Islet precursor cell (in vitro differentiated cells): Measurements from ENCODE around the gene IKZF3.

Experiments used
- DNase-seq: peaks from one replicate; pipeline ENCODE4 v3.0.0-alpha.2; 2018

Gene IKZF3

DNA sequence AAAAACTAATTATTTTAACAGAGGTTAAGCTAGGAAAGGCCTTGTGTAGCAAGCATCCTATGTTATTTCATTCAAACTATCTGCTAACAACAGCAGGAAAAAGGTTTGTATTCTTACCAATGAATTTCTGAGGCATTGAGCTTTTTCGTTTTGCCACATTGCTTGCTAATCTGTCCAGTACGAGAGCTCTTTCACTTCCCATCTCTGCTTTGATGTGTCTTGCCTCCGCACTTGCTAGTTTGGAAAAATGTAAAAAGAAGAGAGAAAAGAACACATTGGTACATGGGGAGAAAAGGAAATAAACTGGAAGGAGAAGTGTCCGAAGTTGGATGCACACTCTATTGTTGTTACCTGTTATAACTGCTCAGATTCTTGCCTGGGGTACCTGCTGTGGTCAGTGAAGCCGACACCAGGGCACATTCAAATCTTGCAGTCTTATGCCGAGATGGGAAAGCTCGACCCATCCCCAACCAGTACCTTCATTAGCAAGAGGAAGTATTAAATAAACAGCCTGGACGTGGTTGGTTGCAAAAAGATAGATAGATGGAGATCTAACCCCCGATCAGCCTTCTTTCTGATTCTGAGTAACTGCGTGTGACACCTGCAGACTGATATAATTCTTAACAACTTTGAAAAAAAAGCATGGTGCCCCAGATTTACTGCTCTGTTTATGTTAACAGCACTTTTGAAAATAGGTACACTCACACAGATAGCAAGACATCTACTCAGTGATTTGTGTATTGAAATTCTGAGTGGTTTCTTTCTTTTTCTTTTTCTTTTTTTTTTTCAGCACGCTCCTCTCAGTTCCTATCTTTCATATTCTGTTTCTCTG is 86.4 kb downstream of the IKZF3 start:
- DNase-seq, result no peak

GRCh38 chr17:39776252-39776651 is 87.9 kb downstream of the IKZF3 start:
- DNase-seq, result no peak

DNA sequence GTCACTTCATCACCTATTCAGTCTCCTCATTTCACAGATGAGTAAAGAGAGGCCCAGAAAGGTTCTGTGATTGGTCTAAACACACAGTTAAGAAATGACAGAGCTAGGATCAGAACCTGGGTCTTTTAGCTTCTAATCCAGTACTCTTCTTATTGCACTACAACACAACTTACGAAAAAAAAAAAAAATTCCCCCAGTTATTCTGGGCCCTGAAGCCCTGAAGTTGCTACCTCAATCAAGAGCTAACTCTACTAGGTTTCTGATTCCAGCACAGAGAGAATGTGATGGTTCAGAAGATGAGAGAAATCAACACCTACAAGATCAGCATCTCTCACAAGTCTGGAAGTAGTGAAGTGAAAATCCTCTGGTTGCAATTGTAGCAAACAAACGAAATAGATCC is 89.1 kb downstream of the IKZF3 start:
- DNase-seq, result no peak

GRCh38 chr17:39774047-39774446 is 90.1 kb downstream of the IKZF3 start:
- DNase-seq, result peak; percentile 81

- no peak for DNase-seq
Observed at GRCh38 chr17:39772987-39773934, 90.9 kb downstream of the IKZF3 start.

DNA sequence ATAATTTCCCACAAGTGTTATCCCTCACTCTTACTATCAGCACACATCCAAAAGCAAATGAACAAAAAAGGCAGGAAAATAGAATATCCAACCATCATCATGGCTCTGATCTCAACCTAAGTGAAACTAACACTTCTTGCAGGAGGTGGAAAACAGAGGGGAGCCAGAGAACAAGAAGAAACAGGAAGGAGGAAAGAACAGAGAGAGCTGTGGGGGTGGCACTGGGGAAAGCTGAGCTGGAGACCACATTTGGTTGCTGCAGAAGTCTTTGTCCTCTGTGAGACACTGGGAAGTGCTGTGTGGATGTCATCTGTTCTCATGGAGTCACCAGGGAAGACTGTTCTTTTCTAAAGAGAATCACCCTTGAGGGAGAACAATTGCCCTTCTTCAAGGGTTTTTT is 91.7 kb downstream of the IKZF3 start:
- no peak for DNase-seq

DNA sequence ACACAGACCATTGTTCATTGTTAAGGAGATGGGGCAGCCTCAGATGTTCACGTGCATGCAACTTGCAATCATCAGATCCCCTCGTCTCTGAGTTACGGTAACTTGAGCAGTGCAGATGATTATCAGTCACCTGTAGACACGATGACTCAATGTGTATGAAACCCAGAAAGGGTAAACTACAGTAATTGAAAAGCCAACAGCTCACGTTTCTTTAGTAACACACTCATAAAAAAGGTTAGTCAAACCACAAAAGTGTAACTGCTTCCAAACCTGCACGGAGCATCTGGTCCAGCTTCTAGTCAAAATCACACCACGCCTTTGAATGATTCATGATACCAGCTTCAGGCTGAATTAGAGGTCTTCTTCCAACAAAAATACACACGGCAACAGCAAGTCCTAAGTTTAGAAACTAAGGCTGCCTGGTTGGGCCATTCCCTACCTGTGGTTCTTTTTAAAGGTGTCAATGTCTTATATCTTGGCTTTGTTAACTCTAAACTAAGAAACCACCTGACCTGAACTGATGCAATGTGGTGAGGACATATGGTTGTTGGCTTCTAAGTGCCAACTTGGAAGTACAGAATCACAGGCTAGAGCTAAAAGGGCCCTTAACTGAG is 94.0 kb downstream of the IKZF3 start:
- DNase-seq, result peak; percentile 81

DNA sequence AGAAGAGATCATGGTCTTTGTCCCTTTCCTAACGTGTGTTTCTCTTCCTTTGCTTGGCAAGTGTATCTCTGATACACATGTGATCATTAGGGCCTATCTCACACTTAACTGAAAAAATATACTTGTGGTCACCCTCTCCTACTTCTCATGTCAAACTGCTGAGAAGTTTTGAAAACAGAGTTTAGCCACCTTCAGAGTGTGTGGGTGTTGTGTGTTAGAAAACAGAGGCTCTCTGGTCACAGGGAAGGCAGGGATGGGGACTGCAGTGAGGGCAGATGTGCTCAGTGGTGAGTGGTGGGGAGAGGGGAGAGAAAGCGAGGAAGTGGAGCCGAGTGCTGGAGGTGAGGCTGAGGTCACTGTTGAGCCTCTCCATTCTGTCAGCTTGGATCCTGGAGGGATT is 97.0 kb downstream of the IKZF3 start:
- DNase-seq, result peak; percentile 33

DNA sequence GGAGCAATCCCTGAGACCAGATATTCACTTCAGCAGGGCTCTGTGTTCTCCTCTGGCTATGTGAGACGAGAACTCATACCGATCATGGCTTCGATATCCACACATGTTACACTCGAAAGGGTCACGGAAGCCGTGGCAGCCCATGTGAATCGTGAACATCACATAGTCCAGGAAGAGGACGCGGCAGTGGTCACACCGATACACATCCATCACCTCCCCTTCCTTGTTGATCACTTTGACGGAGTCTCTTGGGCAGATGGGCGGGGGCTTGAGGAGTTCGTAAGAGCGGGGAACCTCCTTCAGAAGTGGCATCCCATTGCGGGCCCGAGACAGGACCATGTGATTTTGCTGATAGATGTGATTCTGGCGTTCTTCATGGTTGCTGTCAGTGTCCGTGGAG is 98.3 kb downstream of the IKZF3 start:
- DNase-seq, result peak; percentile 48

DNA sequence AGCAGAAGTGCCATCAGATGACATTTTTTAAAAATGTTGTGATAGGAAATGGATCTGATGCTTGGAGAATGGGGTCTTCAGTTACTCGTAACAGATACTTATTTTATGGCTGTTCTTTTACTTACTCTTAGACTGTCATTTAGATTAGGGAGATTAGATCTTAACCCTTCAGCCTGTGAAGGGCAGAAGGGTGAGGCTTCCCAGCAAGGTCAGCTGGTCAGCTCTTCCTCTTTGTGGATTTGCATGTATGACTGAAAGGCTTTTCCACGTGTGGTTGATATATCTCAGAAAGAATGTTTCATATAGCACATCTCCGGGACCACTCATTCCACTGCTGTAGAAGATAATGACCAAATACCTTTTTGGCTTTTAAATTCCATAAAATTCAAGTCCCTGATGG is 98.9 kb downstream of the IKZF3 start:
- peak; percentile 12 for DNase-seq

DNA sequence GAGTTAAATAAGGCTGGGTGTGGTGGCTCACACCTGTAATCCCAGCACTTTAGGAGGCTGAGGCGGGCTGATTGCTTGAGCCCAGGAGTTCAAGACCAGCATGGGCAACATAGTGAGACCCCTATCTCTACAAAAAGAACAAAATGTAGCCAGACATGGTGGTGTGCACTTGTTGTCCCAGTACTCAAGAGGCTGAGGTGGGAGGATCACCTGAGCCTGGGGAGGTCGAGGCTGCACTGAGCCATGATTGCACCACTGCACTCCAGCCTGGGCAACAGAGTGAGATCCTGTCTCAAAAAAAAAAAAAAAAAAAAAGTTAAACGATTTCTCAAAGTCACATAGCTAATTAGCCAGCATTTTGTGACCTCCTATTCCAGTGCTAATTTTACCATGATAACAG is 99.9 kb downstream of the IKZF3 start:
- DNase-seq, result peak; percentile 23

- peak; percentile 6 for DNase-seq
Observed at GRCh38 chr17:39763051-39763820, 100.9 kb downstream of the IKZF3 start.

GRCh38 chr17:39761861-39762496 is 102.1 kb downstream of the IKZF3 start:
- DNase-seq, result peak; percentile 49

DNA sequence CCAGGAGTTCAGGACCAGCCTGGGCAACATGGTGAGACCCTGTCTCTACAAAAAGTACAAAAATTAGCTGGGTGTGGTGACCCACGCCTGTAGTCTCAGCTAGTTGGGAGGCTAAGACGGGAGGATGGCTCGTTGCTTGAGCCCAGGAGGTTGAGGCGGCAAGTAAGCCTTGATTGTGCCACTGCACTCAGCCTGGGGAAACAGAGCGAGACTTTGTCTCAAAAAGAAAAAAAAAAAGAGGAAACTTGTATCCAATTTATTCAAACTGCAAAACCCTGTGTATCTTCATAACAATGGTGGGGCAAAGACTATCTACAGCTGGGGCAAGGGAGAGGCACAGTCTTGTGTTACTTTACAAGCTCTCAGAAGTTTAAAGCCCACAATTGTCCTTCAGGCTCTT is 104.9 kb downstream of the IKZF3 start:
- peak; percentile 27 for DNase-seq

- peak; percentile 68 for DNase-seq
Observed at GRCh38 chr17:39757931-39758873, 105.9 kb downstream of the IKZF3 start.

DNA sequence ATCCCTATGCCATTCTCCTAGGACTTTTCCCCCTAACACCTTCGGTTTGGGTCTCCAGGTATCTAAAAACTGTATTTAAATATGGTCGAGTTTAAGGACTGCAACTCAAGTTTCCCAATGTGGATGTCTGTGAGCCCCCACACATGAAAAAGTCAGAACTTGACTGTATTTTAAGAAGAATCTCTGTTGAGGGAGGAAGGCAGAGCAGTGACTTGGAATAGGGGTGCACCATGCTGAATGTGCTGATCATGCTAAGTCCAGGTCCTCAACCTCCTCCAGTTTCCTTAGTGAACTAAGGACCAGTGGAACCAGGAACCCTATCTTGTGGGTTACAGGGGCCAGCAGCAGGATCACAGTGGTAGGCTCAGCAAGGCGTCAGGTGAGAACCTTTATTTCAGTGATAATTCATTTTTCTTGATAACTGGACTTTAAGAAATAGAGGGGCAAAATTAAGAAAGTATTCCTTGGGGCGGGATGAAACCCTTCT is 106.9 kb downstream of the IKZF3 start:
- no peak for DNase-seq

DNA sequence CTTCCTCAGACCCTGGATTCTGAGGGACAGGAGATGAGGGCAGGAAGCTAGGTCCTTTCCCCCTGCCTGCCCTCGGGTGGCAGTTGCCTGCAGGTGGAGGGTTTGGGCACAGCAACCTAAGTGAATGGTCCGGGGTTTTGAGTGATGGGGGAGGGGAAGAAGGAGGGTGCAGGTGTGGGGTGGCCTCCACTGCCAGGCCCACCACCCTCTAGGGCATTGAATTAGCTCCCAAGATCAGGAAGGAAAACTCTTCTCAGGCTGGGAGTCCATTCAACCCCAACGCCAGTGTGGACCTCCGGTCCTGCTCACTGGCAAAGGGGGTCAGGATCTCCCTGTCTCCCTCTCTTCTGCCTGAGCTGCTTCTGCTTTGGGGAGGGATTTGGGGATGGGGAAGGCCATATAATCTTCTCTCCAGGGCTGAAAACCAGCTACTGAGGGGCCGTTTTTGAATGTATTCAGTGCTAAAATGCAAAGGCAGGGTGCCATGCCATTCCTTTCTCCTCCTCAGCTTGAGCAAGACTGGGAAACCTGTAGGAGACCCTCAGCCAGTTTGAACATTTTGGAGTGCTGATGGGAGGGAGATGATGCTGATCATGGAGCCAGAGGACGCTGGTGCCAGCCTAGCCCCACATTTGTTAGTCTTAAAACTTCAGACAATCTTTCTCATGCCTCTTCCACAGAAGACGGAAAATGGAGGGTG is 107.6 kb downstream of the IKZF3 start:
- DNase-seq, result no peak

- DNase-seq, result no peak
Observed at GRCh38 chr17:39755554-39756379, 108.3 kb downstream of the IKZF3 start.

- no peak for DNase-seq
Observed at GRCh38 chr17:39754958-39755553, 109.1 kb downstream of the IKZF3 start.
